ENCODE results near the gene FPGS.

The FPGS gene

GRCh38 chr9:127854184-127854806, 51.6 kb downstream of the FPGS start, which contains the start of gene ENG:
TSS of gene ENG (minus strand) at chr9:127854658. CDS start at chr9:127854355, 303 bp downstream.
- Mint-ChIP-seq H3K9me3 (peaks cover 16% of the 10 kb centered on the region), H3K4me3 (peak within 1 kb of the TSS; percentile 89), H3K27ac (peak within 1 kb of the TSS; percentile 89), H3K4me1 (ENCODE audit: low read depth) (peaks cover 70% of the 10 kb centered on the region), H3K27me3 (peaks cover 2% of the 10 kb centered on the region), H3K36me3 (ENCODE audit: low read depth) (peaks cover 52% of the 10 kb centered on the region)
- intact Hi-C loops (cut with micrococcal nuclease): no loop called here

GRCh38 chr9:127854960-127855359, 52.3 kb downstream of the FPGS start:
- H3K36me3 Mint-ChIP-seq (ENCODE audit: low read depth): peaks cover 46% of the 10 kb centered on the region
- intact Hi-C loops (cut with micrococcal nuclease): no loop called here
- peak overlapping the region; percentile 17 for H3K4me3 Mint-ChIP-seq
- H3K27me3 Mint-ChIP-seq: peaks cover 2% of the 10 kb centered on the region
- H3K27ac Mint-ChIP-seq: peak overlapping the region; percentile 89
- H3K9me3 Mint-ChIP-seq: peaks cover 9% of the 10 kb centered on the region
- peaks cover 71% of the 10 kb centered on the region for H3K4me1 Mint-ChIP-seq (ENCODE audit: low read depth)

- Mint-ChIP-seq H3K4me1 (ENCODE audit: low read depth) (peaks cover 71% of the 10 kb centered on the region), H3K36me3 (ENCODE audit: low read depth) (peaks cover 40% of the 10 kb centered on the region), H3K4me3 (no peak overlapping the region), H3K9me3 (peaks cover 3% of the 10 kb centered on the region), H3K27me3 (peaks cover 2% of the 10 kb centered on the region), H3K27ac (peak overlapping the region; percentile 89)
- intact Hi-C loops (cut with micrococcal nuclease): no loop called here
Observed at GRCh38 chr9:127855522-127855921, 52.8 kb downstream of the FPGS start.

GRCh38 chr9:127856094-127856728, 53.5 kb downstream of the FPGS start:
- H3K9me3 Mint-ChIP-seq: no peaks in the 10 kb centered on the region
- no peak overlapping the region for H3K4me3 Mint-ChIP-seq
- H3K27ac Mint-ChIP-seq: peak overlapping the region; percentile 89
- intact Hi-C loops (cut with micrococcal nuclease): no loop called here
- H3K27me3 Mint-ChIP-seq: peaks cover 2% of the 10 kb centered on the region
- H3K36me3 Mint-ChIP-seq (ENCODE audit: low read depth): peaks cover 33% of the 10 kb centered on the region
- H3K4me1 Mint-ChIP-seq (ENCODE audit: low read depth): peaks cover 71% of the 10 kb centered on the region

- Mint-ChIP-seq H3K9me3 (no peaks in the 10 kb centered on the region), H3K27ac (peak overlapping the region; percentile 89), H3K4me1 (ENCODE audit: low read depth) (peaks cover 71% of the 10 kb centered on the region), H3K4me3 (no peak overlapping the region), H3K27me3 (peaks cover 2% of the 10 kb centered on the region), H3K36me3 (ENCODE audit: low read depth) (peaks cover 28% of the 10 kb centered on the region)
- intact Hi-C loops (cut with micrococcal nuclease): no loop called here
Observed at GRCh38 chr9:127856729-127857116, 54.0 kb downstream of the FPGS start.

- intact Hi-C loops (cut with micrococcal nuclease): no loop called here
- Mint-ChIP-seq H3K9me3 (no peaks in the 10 kb centered on the region), H3K4me1 (ENCODE audit: low read depth) (peaks cover 71% of the 10 kb centered on the region), H3K4me3 (no peak overlapping the region), H3K27me3 (peaks cover 2% of the 10 kb centered on the region), H3K27ac (peak overlapping the region; percentile 89), H3K36me3 (ENCODE audit: low read depth) (peaks cover 22% of the 10 kb centered on the region)
Observed at GRCh38 chr9:127857278-127857677, 54.6 kb downstream of the FPGS start.

GRCh38 chr9:127858041-127858512, 55.4 kb downstream of the FPGS start:
- intact Hi-C loops (cut with micrococcal nuclease): no loop called here
- no peak overlapping the region for H3K4me3 Mint-ChIP-seq
- peaks cover 14% of the 10 kb centered on the region for H3K36me3 Mint-ChIP-seq (ENCODE audit: low read depth)
- no peaks in the 10 kb centered on the region for H3K9me3 Mint-ChIP-seq
- peak overlapping the region; percentile 89 for H3K27ac Mint-ChIP-seq
- peaks cover 71% of the 10 kb centered on the region for H3K4me1 Mint-ChIP-seq (ENCODE audit: low read depth)
- H3K27me3 Mint-ChIP-seq: peaks cover 2% of the 10 kb centered on the region

GRCh38 chr9:127860260-127860659, 57.6 kb downstream of the FPGS start:
- Mint-ChIP-seq H3K4me1 (ENCODE audit: low read depth) (peaks cover 70% of the 10 kb centered on the region), H3K36me3 (ENCODE audit: low read depth) (no peaks in the 10 kb centered on the region)
- intact Hi-C loops (cut with micrococcal nuclease): loop anchor here (5.0 kb wide), 1 partner anchor 33 kb away; no protein-coding TSS in a partner anchor

GRCh38 chr9:127860779-127861178, 58.1 kb downstream of the FPGS start:
- Mint-ChIP-seq H3K36me3 (ENCODE audit: low read depth) (no peaks in the 10 kb centered on the region), H3K4me1 (ENCODE audit: low read depth) (peaks cover 66% of the 10 kb centered on the region), H3K4me3 (no peak overlapping the region), H3K9me3 (no peaks in the 10 kb centered on the region), H3K27me3 (peaks cover 2% of the 10 kb centered on the region), H3K27ac (peak overlapping the region; percentile 63)
- intact Hi-C loops (cut with micrococcal nuclease): loop anchor here (5.0 kb wide), 1 partner anchor 33 kb away; no protein-coding TSS in a partner anchor

More at GRCh38 chr9:127860260-127860659, 57.6 kb downstream of the FPGS start:
- no peaks in the 10 kb centered on the region for H3K9me3 Mint-ChIP-seq
- peaks cover 2% of the 10 kb centered on the region for H3K27me3 Mint-ChIP-seq
- peak overlapping the region; percentile 63 for H3K27ac Mint-ChIP-seq
- H3K4me3 Mint-ChIP-seq: no peak overlapping the region

GRCh38 chr9:127862075-127863011, 59.7 kb downstream of the FPGS start:
- Mint-ChIP-seq H3K4me1 (ENCODE audit: low read depth) (peaks cover 58% of the 10 kb centered on the region), H3K27me3 (peaks cover 2% of the 10 kb centered on the region), H3K27ac (peak overlapping the region; percentile 88), H3K4me3 (no peak overlapping the region), H3K9me3 (no peaks in the 10 kb centered on the region), H3K36me3 (ENCODE audit: low read depth) (no peaks in the 10 kb centered on the region)
- intact Hi-C loops (cut with micrococcal nuclease): loop anchor here (5.0 kb wide), 1 partner anchor 35 kb away; no protein-coding TSS in a partner anchor

- H3K36me3 Mint-ChIP-seq (ENCODE audit: low read depth): no peaks in the 10 kb centered on the region
- no peaks in the 10 kb centered on the region for H3K9me3 Mint-ChIP-seq
- peaks cover 54% of the 10 kb centered on the region for H3K4me1 Mint-ChIP-seq (ENCODE audit: low read depth)
- intact Hi-C loops (cut with micrococcal nuclease): loop anchor here (5.0 kb wide), 1 partner anchor 36 kb away; no protein-coding TSS in a partner anchor
- H3K27ac Mint-ChIP-seq: peak overlapping the region; percentile 88
- H3K4me3 Mint-ChIP-seq: no peak overlapping the region
- no peaks in the 10 kb centered on the region for H3K27me3 Mint-ChIP-seq
Observed at GRCh38 chr9:127863191-127863621, 60.5 kb downstream of the FPGS start.
